HG03460 (cell line): ENCODE data around the gene TBC1D22A.

Experiments used
- ATAC-seq: cut with Tn5 transposase; IDR thresholded peaks from one replicate; pipeline ENCODE4 v1.9.1; 2021; ENCODE audit not compliant: unreplicated experiment

Gene TBC1D22A

DNA sequence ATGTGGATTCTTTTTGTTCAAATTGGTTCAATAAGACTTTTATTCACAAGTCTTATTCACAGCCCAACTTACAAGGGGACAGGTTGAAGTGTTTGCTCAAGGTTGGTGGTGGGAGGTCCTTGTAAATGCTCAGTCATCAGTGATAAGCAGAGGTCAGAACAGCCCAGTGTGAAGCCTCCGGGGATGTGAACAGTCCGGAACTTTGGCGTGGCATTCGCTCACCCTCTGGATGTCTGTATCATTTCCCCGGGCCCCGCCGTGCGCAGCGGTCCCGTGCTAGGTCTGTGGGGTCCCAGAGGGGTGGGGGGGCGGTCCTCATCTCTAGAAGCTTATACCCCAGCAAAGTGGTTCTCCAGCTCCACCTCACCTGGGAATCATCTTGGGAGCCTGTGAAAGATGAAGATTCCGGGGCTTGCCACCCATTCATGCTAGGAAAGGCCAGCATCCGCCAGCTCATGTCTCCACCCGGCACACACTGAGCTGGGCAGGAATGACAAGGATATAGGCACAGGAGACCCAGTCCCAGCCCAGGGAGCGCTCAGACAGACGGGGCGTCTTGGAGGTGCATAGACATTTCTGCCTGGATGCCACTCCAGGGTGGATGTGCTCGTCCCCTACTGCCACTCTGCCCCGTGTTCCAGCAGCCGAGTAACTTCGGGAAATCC is 327.5 kb downstream of the TBC1D22A start:
- ATAC-seq, result no peak

DNA sequence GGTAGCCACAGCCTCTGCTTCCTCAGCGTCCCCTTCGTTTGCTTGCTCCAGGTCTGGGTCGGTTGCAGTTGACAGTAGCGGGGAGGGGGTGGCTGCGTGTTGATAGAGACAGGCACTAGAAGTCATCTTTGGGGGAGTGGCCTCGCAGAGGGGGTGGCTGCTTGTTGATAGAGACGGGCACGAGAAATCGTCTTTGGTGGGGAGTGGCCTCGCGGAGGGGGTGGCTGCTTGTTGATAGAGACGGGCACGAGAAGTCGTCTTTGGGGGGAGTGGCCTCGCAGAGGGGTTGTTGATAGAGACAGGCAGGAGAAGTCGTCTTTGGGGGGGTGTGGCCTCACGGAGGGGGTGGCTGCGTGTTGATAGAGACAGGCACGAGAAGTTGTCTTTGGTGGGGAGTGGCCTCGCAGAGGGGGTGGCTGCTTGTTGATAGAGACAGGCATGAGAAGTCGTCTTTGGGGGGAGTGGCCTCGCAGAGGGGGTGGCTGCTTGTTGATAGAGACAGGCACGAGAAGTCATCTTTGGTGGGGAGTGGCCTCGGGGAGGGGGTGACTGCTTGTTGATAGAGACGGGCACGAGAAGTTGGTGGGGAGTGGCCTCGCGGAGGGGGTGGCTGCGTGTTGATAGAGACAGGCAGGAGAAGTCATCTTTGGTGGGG is 328.3 kb downstream of the TBC1D22A start:
- ATAC-seq, result no peak

DNA sequence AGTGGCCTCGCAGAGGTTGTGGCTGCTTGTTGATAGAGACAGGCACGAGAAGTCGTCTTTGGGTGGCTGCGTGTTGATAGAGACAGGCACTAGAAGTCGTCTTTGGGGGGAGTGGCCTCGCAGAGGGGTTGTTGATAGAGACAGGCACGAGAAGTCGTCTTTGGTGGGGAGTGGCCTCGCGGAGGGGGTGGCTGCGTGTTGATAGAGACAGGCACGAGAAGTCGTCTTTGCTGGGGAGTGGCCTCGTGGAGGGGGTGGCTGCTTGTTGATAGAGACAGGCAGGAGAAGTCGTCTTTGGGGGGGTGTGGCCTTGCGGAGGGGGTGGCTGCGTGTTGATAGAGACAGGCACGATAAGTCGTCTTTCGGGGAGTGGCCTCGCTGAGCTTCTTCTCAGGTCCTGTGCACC is 328.8 kb downstream of the TBC1D22A start:
- no peak for ATAC-seq

DNA sequence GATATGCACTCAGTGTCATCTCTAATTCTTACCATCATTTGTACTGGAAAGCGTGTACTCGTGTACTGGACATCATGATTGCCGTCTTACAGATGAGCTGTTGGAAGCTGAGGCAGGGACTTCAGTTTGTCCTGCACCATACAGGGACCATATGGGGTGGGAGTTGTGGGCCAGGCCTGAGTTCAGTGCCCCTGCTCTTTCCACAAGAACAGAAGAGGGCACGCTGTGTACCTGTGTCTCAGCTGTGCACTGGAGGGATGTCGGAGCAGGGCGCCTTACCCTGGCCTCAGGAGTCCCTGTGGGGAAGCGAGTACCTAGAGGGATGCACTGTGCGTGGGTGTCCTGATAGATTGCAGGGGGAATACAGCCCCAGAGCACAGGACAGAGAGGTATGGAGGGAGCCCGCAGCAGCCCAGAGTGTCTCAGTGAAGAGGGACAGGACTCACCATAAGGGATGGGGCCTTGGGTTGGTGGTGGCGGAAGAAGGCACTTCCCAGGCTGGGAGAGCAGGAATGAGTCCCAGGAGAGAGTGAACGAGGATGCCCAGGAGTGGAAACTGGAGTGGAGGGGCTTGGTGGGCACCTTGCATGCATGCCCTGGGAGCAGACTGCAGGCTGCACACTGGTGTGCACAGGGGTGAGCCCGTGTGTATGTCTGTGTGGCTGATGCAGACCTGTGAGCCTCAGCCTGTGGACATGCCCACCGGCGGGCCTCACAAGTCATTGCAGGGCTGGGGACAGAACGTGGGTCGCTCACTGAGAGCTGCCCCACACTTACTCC is 329.7 kb downstream of the TBC1D22A start:
- no peak for ATAC-seq

DNA sequence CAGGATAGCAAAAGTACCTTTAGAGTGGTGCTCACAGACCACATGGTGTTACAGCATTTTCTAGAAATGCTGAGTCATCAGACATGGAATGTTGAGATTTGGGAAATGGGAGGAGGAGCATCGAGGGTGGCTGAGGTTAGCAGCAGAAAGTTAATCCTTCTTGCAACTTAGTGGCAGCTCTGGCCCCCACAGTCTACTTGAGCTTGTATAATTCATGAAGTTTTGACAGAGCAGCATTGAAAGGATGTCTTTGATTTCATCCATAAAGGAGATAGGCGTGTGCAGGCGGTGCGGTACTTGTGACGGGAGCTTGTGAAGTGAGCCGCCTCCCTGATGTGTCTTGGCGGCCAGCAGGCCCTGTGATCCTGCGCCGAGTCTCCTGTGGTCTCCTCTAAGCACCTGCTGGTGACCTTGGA is 330.5 kb downstream of the TBC1D22A start:
- no peak for ATAC-seq

DNA sequence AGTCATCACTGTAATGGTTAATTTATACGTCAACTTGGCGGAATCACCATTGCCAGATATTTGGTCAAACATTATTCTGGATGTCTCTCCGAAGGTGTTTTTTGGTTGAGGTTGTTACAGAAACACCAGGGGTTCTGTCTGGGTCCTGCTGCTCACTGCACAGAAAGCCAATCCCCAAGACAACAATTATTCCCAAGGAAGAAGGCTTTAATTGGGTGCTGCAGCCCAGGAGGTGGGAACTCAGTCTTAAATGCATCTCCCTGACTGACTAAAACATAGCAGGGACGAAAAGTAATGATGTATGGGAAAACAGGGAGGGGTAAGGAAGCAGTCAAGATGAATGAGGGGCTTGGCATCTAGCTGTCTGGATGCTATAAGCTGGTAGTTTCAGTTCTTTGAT is 331.3 kb downstream of the TBC1D22A start:
- no peak for ATAC-seq

DNA sequence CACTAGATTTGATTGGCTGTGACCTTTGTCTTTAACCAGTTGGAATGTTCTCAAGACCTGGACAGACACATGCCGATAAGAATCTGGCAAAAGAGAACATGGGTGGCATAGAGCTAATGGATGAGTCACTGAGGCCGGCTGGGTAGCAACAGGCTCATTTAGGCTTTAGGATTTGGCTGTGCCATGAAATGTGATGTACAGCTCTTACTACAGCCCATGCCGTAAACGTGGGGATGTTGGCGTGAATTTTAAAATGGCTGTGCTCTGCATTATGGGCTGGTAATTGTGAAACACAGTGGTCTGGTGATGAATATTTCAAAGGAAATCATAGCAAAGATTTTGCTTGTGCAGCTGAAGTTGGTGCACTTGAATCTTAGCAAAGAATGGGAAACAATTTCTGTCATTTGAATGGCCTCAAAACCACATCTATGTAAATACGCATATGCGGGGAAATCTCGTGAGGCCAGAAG is 332.4 kb downstream of the TBC1D22A start:
- ATAC-seq, result no peak

DNA sequence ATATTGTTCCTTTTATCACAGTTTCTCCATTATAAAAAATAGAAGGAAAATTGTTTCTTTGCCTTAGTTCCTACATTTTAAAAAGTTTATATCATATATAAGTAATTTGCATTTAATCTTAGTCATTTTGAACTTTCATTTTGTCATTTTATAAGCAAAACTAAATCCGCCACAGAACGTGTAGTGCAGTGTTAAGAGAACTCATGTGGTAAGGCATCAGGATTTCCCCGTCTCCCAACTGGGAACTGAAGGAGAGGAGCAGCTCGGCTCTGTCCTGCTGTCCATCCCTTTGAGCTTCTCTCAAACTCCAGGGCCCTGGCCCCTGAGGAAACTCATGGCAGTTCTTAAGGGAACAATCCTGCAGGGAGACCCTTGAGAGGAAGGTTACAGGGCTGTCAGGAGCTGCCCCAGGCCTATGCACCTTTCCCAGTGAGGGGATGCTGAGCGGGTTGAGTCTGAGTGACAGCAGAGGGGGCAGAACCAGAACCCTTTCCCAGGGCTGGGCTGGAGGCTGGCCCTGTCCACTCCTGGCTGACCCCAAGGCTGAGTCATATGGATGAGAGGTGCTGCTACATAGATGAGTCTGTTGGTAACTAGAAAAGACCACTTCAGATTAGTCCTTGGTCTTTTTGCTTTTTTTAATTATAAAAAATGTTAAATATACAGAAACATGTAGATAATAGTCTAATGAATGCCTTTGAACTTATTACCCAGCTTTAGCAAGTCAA is 333.1 kb downstream of the TBC1D22A start:
- no peak for ATAC-seq

DNA sequence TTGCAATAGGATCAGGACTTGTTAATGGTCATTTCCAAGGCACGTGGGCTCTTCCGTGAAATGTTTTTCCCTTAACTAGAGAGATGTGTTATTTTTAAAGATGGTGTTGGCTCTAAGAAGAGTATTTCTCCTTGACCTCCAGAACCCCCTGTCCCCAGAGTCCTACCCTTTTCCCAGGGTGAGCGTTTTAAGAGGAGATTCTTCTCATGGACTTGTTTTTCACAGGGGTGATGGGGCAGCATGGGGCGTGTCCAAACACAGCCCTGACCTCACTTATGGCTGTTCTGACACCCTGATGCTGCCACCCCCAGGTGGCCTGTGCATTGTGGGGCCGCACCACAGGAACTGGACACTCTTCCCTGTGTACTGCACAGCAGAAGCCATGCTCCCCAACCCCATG is 335.7 kb downstream of the TBC1D22A start:
- no peak for ATAC-seq

DNA sequence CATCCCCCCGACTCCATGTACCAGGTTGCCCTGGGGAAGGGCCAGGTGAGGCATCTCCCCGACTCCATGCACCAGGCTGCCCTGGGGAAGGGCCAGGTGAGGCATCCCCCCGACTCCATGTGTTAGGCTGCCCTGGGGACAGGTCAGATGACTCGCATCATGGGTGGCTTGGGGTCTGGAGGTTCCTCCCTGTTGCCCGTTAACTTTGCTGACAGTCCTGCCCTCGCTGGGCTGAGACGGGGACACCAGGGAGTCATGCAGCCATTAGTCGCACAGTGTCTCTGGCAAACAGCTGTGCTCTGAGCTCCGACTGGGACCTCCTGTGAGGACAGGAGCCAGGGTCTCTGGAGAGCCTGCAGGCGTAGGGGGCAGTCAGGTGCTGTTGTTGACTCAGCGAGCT is 336.1 kb downstream of the TBC1D22A start:
- ATAC-seq, result no peak

DNA sequence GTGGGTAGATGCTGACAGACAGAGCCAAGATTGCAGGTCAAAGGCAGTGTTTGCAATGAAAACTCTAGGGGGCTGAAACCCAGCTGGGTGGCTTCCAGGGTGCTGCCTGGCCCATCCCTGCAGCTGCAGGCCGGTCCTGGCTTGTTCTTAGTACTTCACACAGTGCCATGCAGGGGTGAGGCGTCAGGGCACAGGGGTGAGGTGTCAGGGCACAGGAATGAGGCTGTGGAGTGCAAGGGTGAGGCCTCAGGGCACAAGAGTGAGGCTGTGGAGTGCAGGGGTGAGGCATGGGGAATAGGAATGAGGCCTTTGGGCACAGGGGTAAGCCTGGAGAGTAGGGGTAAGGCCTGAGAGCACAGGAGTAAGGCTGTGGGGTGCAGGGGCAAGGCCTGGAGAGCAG is 337.6 kb downstream of the TBC1D22A start:
- no peak for ATAC-seq

DNA sequence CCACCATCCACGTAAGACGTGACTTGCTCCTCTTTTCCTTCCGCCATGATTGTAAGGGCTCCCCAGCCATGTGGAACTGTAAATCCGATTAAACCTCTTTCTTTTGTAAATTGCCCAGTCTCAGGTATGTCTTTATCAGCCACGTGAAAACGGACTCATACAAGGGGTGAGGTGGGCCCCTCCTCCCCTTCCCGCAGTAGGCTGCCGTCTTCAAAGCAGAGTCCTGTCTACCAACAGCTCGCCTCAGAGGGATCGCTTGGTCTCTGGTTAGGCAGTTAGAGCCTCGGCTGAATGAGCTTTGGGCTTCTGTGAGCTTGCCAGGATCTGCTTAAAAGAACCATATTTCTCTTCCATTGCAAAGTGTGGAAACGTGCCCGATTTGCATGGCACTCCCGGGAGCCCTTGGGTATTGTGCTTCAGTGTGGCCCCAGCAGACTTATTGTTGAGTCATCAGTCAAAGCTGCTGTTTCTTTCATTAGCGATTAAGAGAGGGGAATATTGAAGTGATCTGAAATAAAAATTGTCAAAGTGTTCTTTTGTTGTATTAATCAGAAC is 338.3 kb downstream of the TBC1D22A start:
- ATAC-seq, result no peak

DNA sequence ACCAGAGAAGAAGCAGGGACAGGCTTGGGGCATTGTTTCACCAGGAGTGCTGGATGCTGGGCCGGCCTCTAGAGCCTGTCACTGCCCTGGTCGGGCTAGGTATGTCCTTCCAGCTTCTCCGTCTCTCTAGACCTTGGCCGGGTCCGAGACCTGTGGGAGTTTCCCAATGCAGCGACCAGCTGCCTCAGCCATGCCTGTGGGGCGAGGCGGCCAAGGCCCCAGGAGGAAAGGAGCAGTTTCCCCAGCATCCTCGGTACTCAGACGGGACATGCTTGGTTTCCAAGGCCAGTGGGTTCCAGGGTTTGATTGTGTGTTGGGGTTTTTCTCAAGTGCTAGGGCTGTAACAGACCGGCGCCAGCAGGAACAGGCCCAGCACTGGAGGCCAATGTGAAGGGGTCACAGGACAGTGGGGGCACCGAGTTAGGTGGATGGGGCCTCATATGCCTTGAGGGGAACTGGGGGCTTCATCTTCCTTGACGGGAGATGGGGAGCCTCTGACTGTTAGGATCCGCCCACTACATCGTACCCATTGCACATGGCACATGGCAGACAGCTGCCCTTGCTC is 339.0 kb downstream of the TBC1D22A start:
- ATAC-seq, result no peak

DNA sequence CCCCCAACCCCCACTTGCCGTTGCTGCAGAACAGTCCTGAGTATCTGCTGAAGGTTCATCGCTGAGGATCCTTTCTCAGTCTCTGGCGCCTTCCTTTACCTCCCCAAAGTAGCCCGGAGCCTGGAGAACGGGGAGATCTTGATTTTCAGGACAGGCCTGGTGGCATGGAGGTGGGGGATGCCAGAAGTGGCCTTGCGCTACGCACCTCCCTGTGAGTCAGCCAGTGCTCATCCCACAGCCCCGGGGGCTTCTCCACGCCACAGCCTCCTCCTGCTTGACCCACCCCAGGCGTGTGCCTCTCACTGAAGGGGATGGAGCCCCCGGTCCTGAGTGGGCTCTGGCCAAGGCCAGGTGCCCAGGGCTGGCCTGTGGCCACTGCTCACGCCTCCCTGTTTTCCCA is 339.6 kb downstream of the TBC1D22A start:
- ATAC-seq, result no peak

DNA sequence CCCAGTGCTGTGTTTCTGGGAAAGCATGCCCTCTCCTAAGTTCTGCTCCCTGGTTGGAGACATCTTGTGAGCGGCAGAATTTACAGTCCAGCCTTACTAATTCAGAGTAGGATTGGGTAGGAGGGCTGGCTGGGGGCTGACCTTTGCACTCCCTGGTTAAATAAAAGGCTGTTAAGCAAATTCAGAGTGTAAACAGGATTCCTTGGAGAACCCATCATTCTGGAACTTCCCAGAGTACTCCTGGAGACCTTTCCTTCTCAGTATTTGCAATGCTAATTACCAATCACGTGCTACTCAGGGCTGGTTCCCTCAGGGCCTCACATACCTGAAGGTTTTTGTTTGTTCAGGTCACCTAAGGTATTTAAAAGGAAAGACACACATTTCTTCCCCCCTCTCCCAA is 340.2 kb downstream of the TBC1D22A start:
- ATAC-seq, result no peak

DNA sequence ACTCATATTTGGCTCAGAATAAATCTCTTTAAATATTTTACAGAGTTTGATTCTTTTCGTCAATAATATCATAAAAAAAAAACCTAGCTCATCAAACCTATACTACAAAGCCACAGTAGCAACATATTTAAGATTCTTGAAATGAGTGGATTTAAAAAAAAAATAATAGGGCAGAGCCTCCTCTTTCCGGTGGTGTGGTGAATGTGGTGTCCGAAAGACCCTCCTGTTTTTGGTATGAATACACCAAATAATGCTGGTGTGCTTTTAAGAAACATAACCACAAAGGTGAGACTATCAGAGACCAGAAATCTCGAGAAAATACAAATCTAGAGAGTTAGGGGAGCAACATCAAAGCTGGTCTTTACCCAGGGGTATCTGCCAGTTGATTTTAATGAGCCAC is 342.6 kb downstream of the TBC1D22A start:
- no peak for ATAC-seq

DNA sequence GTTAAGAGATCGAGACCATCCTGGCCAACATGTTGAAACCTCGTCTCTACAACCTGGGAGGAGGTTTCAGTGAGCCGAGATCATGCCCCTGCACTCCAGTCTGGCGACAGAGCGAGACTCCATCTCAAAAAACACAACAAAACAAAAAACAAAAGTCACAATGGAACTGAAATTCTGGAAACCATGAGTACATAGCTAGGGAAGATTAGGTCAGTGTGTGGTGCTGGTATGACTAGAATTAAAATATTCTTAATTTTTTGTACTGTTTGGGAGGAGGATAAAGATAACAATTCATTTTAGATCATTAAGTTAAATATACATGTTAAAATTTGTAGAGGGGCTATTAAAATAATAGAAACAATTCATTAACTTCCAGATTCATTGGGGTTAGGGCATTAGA is 344.4 kb downstream of the TBC1D22A start:
- no peak for ATAC-seq

DNA sequence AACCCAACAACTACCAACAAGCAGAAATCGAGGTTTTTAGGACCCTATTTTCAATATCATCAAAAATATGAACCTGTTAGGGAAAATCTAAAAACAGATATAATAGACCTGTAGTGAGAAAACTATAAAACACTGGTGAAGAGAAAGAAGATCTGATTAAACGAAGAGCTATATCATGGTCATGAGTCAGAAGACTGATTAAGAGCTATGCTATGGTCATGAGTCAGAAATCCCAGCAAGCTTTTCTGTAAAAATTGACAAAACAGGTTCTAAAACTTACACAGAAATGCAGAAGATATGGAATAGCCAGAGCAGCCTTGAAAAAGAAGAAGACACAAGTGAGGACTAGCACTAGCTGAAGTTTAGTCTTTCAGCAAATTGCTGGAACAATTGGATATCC is 345.0 kb downstream of the TBC1D22A start:
- no peak for ATAC-seq

DNA sequence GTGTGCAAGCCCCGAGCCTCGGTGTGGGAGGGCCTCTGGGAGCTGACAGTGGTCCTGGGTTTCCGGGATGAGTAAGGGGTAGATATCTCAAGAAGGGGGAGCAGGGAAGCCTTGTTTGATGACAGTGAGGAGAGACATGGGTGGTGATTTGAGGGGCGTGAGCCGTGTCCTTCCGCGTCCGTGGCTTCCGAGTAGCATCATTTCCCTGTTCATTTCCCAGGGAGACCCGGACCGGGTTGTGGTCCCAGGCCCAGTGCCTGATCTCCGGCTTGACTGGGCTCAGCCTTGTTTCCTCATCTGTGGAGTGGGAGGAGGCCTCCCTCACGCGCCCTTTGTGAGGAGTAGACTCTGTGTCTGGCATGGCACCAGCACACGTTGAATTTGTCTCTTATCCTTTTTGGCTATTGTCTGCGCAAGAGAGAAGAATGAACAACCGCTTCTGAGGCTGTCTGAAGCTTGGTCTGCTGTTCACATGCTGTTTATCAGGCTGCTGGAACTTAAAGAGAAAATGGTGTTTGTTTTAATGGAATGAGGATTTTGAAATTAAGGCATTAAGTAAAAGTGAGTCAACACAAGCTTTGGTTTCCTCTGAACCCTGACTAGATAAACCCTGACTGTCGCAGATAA is 348.5 kb downstream of the TBC1D22A start:
- no peak for ATAC-seq
